ENCODE measurements around the gene NRGN.

NRGN gene

DNA sequence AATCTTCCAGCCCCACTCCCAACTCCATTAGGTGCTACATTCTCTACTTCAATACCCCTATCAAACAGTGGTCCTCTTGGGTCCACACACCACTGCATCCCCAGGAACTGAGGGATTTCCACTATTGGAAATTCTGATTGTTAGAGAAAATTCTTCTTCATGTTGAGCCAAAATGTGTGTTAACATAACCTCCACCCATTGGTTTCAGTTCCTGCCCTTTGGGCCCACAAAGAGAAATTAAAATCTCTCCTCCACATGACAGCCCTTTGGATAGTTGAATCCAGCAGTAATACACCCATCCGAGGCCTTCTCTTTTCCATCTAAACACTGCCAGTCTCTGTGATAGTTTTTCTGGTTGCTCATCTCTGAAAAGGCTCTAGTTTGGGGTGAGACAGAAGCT is 10.2 kb downstream of the NRGN start:
- peaks cover 0 to 62% (median 20%) of the 10 kb centered on the region in 4 donors for H3K4me1 ChIP-seq
- no peak for DNase-seq
- H3K27ac ChIP-seq = peak overlapping the region; percentile 14 to 98
- no peaks in the 10 kb centered on the region for H3K9me3 ChIP-seq
- no peak overlapping the region for H3K4me3 ChIP-seq
- intact Hi-C loops (cut with DNase I; ENCODE audit: low total_unique reads) = loop anchor here (10.0 kb wide), 2 partner anchors 45 to 625 kb away; no protein-coding TSS in a partner anchor
- TF ChIP-seq, protein P1, sequence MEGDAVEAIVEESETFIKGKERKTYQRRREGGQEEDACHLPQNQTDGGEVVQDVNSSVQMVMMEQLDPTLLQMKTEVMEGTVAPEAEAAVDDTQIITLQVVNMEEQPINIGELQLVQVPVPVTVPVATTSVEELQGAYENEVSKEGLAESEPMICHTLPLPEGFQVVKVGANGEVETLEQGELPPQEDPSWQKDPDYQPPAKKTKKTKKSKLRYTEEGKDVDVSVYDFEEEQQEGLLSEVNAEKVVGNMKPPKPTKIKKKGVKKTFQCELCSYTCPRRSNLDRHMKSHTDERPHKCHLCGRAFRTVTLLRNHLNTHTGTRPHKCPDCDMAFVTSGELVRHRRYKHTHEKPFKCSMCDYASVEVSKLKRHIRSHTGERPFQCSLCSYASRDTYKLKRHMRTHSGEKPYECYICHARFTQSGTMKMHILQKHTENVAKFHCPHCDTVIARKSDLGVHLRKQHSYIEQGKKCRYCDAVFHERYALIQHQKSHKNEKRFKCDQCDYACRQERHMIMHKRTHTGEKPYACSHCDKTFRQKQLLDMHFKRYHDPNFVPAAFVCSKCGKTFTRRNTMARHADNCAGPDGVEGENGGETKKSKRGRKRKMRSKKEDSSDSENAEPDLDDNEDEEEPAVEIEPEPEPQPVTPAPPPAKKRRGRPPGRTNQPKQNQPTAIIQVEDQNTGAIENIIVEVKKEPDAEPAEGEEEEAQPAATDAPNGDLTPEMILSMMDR (IDR thresholded peaks at IDR 0.05) = no peak
- H3K36me3 ChIP-seq = peaks cover 21 to 41% (median 38%) of the 10 kb centered on the region in 3 donors
- H3K27me3 ChIP-seq = no peaks in the 10 kb centered on the region

- peaks cover 27 to 46% (median 41%) of the 10 kb centered on the region in 3 donors for H3K36me3 ChIP-seq
- no peak for DNase-seq
- no peak overlapping the region for H3K4me3 ChIP-seq
- no peaks in the 10 kb centered on the region for H3K27me3 ChIP-seq
- no peaks in the 10 kb centered on the region for H3K9me3 ChIP-seq
- intact Hi-C loops (cut with DNase I; ENCODE audit: low total_unique reads) = loop anchor here (10.0 kb wide), 1 partner anchor 623 kb away; no protein-coding TSS in a partner anchor
- peak overlapping the region; percentile 17 to 98 for H3K27ac ChIP-seq
- TF ChIP-seq, protein P1 (IDR thresholded peaks at IDR 0.05) = no peak
- peaks cover 0 to 64% (median 19%) of the 10 kb centered on the region in 4 donors for H3K4me1 ChIP-seq
Observed at GRCh38 chr11:124751391-124751740, 11.6 kb downstream of the NRGN start.

- no peak for DNase-seq
- Histone ChIP-seq H3K27ac (peak within 1 kb of the TSS; percentile 36 to 98), H3K9me3 (no peaks in the 10 kb centered on the region), H3K4me1 (peaks cover 0 to 64% (median 20%) of the 10 kb centered on the region in 4 donors), H3K36me3 (peaks cover 31 to 48% (median 41%) of the 10 kb centered on the region in 3 donors), H3K4me3 (no peak within 1 kb of the TSS), H3K27me3 (no peaks in the 10 kb centered on the region)
- intact Hi-C loops (cut with DNase I; ENCODE audit: low total_unique reads) = loop anchor here (10.0 kb wide), 1 partner anchor 623 kb away; no protein-coding TSS in a partner anchor
- TF ChIP-seq, protein P1 (IDR thresholded peaks at IDR 0.05) = no peak
Observed at GRCh38 chr11:124751741-124752470, 12.2 kb downstream of the NRGN start, which contains the start of gene VSIG2. TSS of gene VSIG2 (minus strand) at chr11:124752255. CDS start at chr11:124752137, 118 bp downstream.

GRCh38 chr11:124752471-124753102 is 12.8 kb downstream of the NRGN start:
- TF ChIP-seq, protein P1 (IDR thresholded peaks at IDR 0.05) = no peak
- intact Hi-C loops (cut with DNase I; ENCODE audit: low total_unique reads) = loop anchor here (10.0 kb wide), 1 partner anchor 622 kb away; no protein-coding TSS in a partner anchor
- Histone ChIP-seq H3K27me3 (no peaks in the 10 kb centered on the region), H3K9me3 (no peaks in the 10 kb centered on the region), H3K36me3 (peaks cover 31 to 48% (median 41%) of the 10 kb centered on the region in 3 donors), H3K27ac (peak overlapping the region; percentile 23 to 98), H3K4me1 (peaks cover 0 to 64% (median 22%) of the 10 kb centered on the region in 4 donors), H3K4me3 (no peak overlapping the region)
- DNase-seq = no peak

- TF ChIP-seq, protein P1 (IDR thresholded peaks at IDR 0.05) = no peak
- Histone ChIP-seq H3K4me1 (peaks cover 0 to 65% (median 28%) of the 10 kb centered on the region in 4 donors), H3K9me3 (no peaks in the 10 kb centered on the region), H3K4me3 (no peak overlapping the region), H3K27ac (peak overlapping the region; percentile 36 to 98), H3K27me3 (no peaks in the 10 kb centered on the region), H3K36me3 (peaks cover 31 to 48% (median 40%) of the 10 kb centered on the region in 3 donors)
- DNase-seq = no peak
- intact Hi-C loops (cut with DNase I; ENCODE audit: low total_unique reads) = loop anchor here (10.0 kb wide), 1 partner anchor 622 kb away; no protein-coding TSS in a partner anchor
Observed at GRCh38 chr11:124753205-124753604, 13.5 kb downstream of the NRGN start.

Measured in tibial artery (tissue), 4 donors.